Brain microvascular endothelial cell (primary cell): ENCODE data around the gene UBQLN1.

Source experiments
- DNase-seq: peaks from one replicate; pipeline ENCODE4 v3.0.0-alpha.2; 2020
- H3K27ac ChIP-seq: fragments of 250-450 bp; sonication (Bioruptor Pico); 2 replicates; pipeline ENCODE4 v1.5.1; 2020; ENCODE audit warnings: mild to moderate bottlenecking, moderate library complexity
- H3K27me3 ChIP-seq: fragments of 250-450 bp; sonication (Bioruptor Pico); replicated peaks from 2 replicates; pipeline ENCODE4 v1.5.1; 2020; ENCODE audit warnings: mild to moderate bottlenecking
- H3K36me3 ChIP-seq: fragments of 250-450 bp; sonication (Bioruptor Pico); replicated peaks from 2 replicates; pipeline ENCODE4 v1.5.1; 2020; ENCODE audit warnings: mild to moderate bottlenecking
- H3K4me3 ChIP-seq: 2 replicates; pipeline ENCODE4 v1.5.1; 2011; ENCODE audit warnings: low read depth, mild to moderate bottlenecking, control low read depth, low read length, moderate library complexity
- in situ Hi-C: cut with HindIII; loops from 2 replicates; pipeline ENCODE4 v1.10.0; 2017; ENCODE audit warnings: low sequenced_read_pairs, low pct_ligation_motif_present
- TF ChIP-seq, protein P1 (sequence below): IDR thresholded peaks from 2 replicates; pipeline ENCODE4 v1.5.1; 2011; ENCODE audit warnings: low read depth, mild to moderate bottlenecking, moderate library complexity, low read length, control low read depth, inconsistent platforms; ENCODE audit errors: missing control alignments

Gene UBQLN1

DNA sequence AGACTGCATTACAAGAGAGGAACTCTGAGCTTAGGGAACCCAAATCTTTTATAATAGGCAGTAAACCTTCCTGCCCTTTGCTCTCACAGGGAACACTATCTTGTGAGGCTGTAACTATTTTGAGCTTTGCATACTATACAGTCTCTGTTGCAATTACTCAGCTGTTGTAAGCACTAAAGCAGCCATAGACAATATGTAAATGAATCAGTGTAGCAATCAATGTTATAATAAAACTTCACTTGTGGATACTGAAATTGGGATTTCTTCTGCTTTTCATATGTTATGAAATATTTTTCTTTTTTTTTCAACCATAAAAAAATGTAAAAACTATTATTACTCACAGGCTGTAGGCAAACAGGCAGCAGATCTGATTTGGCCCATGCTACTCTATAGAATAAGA, 16.7 kb upstream of the UBQLN1 start:
- DNase-seq: no peak
- Histone ChIP-seq H3K27me3 (no peaks in the 10 kb centered on the region), H3K27ac (no peak overlapping the region), H3K36me3 (no peaks in the 10 kb centered on the region), H3K4me3 (no peak overlapping the region)
- TF ChIP-seq, protein P1, sequence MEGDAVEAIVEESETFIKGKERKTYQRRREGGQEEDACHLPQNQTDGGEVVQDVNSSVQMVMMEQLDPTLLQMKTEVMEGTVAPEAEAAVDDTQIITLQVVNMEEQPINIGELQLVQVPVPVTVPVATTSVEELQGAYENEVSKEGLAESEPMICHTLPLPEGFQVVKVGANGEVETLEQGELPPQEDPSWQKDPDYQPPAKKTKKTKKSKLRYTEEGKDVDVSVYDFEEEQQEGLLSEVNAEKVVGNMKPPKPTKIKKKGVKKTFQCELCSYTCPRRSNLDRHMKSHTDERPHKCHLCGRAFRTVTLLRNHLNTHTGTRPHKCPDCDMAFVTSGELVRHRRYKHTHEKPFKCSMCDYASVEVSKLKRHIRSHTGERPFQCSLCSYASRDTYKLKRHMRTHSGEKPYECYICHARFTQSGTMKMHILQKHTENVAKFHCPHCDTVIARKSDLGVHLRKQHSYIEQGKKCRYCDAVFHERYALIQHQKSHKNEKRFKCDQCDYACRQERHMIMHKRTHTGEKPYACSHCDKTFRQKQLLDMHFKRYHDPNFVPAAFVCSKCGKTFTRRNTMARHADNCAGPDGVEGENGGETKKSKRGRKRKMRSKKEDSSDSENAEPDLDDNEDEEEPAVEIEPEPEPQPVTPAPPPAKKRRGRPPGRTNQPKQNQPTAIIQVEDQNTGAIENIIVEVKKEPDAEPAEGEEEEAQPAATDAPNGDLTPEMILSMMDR: no peak
- in situ Hi-C loops: no loop called here

DNA sequence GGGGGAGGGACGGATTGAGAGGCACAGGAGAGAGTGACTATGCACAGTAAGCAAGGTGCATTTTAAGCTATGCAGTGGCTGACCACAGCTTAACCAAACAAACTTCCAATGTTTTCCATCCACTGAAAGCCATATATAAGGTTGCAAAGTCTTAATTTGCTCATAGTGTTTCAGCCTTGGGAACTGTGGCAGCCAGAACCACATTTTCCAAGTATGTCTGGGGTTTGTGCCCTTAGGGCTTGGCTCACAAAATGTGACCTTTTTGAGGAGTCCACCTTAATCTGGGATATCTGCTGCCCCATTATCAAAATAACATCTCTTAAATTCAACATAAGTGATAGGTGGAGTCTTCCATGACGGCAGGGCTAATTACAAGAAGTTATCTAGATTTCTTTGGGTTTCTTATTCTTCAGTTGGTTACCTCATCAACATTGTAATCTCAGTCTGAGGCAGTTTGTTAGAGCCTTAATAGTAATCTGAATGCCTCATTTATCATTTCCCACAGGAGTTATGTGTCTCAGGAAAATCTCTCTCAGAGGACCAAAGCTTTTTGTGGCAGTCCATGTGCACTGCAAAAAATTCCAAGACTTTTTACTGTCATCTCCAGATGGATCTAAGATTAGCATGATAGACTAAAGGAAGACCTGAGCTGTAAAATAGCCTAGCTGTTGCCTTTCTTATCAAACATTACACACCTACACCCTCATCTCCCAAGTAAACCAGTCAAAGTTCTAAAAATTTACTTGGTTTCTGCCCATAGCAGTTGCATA, 15.2 kb upstream of the UBQLN1 start:
- Histone ChIP-seq H3K36me3 (no peaks in the 10 kb centered on the region), H3K27ac (no peak overlapping the region), H3K4me3 (no peak overlapping the region), H3K27me3 (no peaks in the 10 kb centered on the region)
- in situ Hi-C loops: no loop called here
- no peak for DNase-seq
- TF ChIP-seq, protein P1: no peak

DNA sequence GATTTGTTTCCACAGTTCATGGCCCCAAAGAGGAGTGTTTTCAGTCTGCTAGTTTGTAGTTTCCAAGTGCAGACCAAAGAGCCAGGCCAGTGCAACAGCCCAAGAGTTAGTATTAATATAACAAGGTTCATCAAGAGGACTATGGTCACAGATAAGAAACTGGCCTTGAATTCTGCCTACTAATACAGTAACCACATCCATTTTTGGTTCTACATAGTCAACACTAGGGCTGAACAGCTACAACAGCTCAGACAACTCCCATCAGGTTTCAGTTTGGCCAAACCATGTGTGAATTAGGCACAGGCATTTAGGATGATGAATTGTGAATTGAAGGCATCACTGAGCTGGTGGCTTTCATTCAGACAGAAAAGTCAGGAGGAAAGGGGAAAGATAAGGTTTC, 13.8 kb upstream of the UBQLN1 start:
- no peaks in the 10 kb centered on the region for H3K27me3 ChIP-seq
- in situ Hi-C loops: no loop called here
- TF ChIP-seq, protein P1: no peak
- no peak for DNase-seq
- H3K36me3 ChIP-seq: no peaks in the 10 kb centered on the region
- H3K27ac ChIP-seq: no peak overlapping the region
- H3K4me3 ChIP-seq: no peak overlapping the region

DNA sequence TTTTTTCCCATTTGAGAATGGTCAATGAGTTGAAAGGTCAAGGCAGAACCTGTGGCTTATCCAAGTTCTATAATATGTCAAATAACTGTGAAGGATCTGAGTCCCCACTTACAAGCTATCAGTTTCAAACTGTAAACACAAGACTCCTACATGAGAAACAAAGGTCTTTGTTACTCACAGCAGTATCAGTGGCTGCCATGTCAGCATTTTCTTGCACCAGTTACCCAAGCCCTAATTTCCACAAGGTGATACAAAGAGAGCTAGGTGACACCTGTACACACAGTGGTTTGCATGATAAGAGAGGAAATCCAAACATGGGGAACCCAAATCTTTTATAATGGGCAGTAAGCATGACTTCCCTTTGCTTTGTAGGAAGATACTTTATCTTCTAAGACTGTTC, 8.0 kb upstream of the UBQLN1 start:
- Histone ChIP-seq H3K27ac (no peak overlapping the region), H3K4me3 (no peak overlapping the region), H3K36me3 (no peaks in the 10 kb centered on the region), H3K27me3 (no peaks in the 10 kb centered on the region)
- TF ChIP-seq, protein P1: no peak
- in situ Hi-C loops: no loop called here
- DNase-seq: no peak

DNA sequence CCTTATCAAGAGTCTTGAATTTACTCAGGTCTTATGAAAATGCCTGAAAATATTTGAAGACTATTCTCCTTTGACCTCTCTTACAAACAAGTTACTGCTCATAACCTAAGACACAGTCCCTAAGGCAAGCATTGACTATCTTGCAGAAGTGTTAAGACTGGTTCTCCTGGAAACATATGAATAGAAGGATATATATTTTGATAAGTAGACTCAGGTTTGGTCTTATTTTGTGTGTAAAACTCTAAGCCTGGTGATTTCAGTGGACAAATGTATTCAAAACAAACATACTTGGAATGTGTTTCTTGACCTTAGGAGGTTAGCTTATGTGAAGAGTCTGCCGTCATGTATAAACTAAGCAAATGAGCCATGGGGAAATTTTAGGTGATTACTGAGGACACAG, 7.5 kb upstream of the UBQLN1 start:
- DNase-seq: no peak
- Histone ChIP-seq H3K27me3 (no peaks in the 10 kb centered on the region), H3K27ac (no peak overlapping the region), H3K4me3 (no peak overlapping the region), H3K36me3 (no peaks in the 10 kb centered on the region)
- in situ Hi-C loops: no loop called here
- TF ChIP-seq, protein P1: no peak

DNA sequence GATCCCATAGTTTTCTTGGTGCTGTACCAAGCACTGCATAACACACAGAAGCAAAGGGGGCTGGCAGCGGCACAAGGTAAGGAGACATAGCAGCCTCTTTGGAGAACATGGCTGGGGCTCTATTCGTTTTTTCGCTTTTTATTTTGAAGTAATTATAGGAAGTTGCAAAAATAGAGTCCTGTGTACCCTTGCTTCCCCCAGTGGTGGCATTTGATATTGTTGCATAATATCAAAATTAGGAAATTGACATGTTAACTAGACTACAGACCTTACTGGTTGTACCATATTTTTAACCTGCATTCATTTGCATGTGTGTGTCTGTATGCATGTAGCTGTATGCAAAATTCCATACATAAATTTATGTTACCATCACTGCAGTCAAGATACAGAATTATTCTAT, 6.6 kb upstream of the UBQLN1 start:
- DNase-seq: no peak
- TF ChIP-seq, protein P1: peak; percentile 37
- in situ Hi-C loops: no loop called here

More for the DNA sequence above, 6.6 kb upstream of the UBQLN1 start:
- Histone ChIP-seq H3K27ac (no peak overlapping the region), H3K4me3 (no peak overlapping the region), H3K27me3 (no peaks in the 10 kb centered on the region), H3K36me3 (no peaks in the 10 kb centered on the region)
